ENCODE measurements around the gene TUT7.
"Not testable (repeated sequence)": the region's sequence is repeated elsewhere in the genome, so short reads cannot be mapped to it uniquely, and the experiment has no call there.

The TUT7 gene, protein sequence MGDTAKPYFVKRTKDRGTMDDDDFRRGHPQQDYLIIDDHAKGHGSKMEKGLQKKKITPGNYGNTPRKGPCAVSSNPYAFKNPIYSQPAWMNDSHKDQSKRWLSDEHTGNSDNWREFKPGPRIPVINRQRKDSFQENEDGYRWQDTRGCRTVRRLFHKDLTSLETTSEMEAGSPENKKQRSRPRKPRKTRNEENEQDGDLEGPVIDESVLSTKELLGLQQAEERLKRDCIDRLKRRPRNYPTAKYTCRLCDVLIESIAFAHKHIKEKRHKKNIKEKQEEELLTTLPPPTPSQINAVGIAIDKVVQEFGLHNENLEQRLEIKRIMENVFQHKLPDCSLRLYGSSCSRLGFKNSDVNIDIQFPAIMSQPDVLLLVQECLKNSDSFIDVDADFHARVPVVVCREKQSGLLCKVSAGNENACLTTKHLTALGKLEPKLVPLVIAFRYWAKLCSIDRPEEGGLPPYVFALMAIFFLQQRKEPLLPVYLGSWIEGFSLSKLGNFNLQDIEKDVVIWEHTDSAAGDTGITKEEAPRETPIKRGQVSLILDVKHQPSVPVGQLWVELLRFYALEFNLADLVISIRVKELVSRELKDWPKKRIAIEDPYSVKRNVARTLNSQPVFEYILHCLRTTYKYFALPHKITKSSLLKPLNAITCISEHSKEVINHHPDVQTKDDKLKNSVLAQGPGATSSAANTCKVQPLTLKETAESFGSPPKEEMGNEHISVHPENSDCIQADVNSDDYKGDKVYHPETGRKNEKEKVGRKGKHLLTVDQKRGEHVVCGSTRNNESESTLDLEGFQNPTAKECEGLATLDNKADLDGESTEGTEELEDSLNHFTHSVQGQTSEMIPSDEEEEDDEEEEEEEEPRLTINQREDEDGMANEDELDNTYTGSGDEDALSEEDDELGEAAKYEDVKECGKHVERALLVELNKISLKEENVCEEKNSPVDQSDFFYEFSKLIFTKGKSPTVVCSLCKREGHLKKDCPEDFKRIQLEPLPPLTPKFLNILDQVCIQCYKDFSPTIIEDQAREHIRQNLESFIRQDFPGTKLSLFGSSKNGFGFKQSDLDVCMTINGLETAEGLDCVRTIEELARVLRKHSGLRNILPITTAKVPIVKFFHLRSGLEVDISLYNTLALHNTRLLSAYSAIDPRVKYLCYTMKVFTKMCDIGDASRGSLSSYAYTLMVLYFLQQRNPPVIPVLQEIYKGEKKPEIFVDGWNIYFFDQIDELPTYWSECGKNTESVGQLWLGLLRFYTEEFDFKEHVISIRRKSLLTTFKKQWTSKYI (N-terminal part only)

DNA sequence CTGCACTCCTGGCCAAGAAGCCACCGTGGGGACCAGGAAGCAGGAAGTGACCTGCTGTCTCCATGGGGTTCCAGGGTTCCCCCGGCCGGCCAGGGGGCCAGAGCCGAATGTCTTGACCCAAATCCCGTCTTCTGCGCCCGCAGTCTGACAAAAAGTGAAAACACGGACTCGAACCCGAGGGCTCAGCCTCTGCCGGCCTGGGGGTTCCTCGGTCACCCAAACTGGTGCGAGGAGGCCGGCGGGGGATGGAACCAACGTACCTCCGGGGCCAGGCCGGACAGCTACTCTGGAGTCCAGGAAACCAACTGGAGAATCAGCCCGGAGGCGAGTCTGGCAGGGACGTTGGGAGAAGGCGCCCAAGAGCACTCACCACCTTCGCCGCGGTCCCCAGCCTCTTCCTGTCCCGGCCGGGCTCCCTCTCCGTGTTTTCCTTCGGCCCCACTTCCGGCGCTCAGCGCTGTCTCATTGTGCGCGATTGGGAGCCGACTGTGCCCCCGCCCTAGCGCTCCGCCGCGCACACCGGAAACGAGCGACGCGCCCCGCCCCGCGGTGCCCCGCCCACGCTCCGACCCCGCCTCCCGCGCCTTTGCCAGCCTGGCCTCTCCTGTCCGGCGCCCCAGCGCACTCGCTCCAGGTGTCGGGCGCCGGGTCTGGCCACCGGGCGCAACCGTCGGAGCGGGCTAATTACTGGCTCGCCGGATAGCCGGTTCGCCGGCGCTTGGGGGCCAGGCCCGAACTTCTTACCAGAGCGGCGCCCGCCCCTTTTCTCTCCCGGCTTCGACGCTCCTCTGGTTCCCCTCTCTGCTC lies at the start of gene TUT7:
Gene TUT7 (minus strand): TSS at position 400 of the 807 bp plus-strand sequence. CDS start 1,211 bp downstream, outside the sequence.
- DNase-seq (ENCODE audit: low read depth, low spot score): peak; percentile 84

DNA sequence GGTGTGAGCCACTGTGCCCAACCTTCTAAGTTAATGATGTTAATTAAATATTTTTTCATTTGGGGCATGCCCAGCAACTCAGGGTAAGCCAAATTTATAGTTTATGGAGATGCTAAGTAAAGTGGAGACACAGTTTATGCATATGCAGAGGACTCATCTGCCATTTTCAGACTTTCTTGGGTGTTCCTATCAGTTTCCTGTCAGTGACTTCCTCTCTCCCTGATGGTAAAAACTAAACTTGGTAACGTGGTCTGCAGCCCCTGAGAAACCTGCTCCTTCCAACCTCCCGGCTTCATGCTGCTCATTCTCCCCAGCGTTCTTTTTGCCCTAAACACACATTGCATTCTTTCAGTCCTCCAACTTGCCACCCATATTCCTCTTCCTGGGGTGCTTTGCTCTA lies 48.4 kb upstream of the TUT7 start:
- DNase-seq (ENCODE audit: low read depth, low spot score): no peak

DNA sequence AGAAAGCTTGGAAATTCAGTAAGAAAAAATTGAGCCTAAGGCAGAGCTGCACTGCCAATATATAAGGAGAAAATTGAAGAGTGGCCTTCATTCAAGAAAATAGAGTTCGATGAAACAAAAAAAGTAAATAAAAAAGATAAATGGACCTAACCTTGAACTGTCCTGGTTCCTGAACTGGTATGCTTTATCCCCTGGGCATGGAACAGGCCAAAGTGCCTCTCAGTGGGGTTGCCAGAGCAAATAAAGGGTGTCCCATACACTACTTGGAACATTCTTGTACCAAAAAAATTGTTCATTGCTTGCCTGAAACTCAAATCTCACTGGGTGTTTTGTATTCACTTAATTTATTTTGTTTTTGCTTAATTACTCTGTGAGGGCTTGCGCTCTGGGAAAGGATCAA lies 42.2 kb upstream of the TUT7 start:
- DNase-seq (ENCODE audit: low read depth, low spot score): no peak

DNA sequence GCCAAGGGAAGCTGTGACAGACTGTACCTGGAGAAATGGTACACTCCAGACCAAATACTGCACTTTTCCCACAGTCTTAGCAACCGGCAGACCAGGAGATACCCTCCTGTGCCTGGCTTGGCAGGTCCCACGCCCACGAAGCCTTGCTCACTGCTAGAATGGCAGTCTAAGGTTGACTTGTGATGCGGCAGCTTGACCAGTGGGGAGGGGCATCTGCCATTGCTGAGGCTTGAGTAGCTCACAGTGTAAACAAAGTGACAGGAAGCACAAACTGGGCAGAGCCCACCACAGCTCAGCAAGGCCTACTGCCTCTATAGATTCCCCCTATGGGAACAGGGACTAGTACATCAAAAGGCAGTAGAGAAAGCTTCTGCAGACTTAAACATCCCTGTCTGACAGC lies 36.0 kb upstream of the TUT7 start:
- not testable (repeated sequence) for DNase-seq (ENCODE audit: low read depth, low spot score)

DNA sequence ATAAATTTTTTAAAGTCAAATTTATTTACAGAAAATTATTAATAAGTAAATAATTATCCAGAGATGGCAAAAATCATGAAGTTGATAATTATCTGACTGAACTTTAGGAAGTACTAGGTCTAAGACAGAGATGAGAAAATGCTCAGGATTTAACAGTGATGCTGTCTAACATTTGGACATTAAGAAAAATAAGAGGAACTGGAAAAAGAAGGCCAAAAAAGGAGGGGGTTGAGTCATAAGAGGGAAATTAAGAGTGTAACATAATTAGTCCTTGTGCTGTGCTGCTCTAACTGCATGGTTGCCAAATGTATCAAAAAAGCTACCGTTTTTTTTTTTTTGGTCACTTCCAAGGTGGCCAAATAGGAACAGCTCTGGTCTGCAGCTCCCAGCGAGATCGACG lies 35.4 kb upstream of the TUT7 start:
- DNase-seq (ENCODE audit: low read depth, low spot score): no peak

DNA sequence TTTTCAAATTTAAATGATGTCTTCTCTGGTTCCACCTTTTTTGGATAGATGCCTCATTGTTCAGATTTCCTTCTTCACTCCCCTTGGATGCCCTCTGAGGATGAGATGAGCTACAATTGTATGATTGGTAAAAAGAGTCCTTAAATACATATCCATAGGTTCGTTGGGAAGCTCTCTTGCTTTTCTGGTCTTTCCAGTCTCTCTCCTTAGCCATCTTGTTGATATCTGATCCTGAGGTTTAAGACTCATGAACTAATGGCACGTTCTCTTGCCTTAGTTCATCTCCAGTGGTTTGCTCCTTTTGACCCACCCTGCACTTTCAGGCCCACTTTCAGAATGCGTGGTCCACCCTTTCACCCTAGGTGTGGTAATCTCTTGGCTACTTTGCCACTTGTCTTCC lies 33.2 kb upstream of the TUT7 start:
- no peak for DNase-seq (ENCODE audit: low read depth, low spot score)

DNA sequence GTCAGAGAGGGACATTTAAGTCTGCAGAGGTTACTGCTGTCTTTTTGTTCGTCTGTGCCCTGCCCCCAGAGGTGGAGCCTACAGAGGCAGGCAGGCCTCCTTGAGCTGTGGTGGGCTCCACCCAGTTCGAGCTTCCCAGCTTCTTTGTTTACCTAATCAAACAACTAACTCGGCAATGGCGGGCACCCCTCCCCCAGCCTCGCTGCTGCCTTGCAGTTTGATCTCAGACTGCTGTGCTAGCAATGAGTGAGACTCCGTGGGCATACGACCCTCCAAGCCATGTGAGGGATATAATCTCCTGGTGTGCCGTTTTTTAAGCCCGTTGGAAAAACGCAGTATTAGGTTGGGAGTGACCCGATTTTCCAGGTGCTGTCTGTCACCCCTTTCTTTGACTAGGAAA lies 28.8 kb upstream of the TUT7 start:
- not testable (repeated sequence) for DNase-seq (ENCODE audit: low read depth, low spot score)

DNA sequence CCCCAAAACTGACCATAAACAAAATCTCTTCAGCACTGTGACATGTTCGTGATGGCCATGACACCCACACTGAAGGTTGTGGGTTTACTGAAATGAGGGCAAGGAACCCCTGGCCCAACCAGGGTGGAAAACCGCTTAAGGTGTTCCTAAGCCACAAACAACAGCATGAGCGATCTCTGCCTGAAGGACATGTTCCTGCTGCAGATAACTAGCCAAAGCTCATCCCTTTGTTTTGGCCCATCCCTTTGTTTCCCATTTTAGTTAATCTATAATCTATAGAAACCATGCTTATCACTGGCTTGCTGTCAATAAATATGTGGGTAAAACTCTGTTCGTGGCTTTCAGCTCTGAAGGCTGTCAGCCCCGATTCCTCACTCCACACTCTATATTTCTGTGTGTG lies 21.8 kb upstream of the TUT7 start:
- DNase-seq (ENCODE audit: low read depth, low spot score): no peak

DNA sequence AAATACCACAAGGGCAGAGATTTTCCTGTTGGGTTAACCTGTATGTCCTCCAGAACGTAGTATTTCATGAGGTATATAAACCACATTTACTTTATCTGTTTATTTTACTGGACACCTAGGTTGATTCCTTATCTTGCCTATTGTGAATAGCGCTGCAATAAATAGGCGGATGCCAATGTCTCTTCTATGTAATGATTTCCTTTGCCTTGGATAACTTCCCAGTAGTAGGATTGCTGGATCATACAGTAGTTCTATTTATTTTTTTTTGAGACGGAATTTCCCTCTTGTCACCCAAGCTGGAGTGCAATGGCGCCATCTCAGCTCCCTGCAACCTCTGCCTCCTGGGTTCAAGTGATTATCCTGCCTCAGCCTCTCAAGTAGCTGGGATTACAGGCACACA lies 15.6 kb upstream of the TUT7 start:
- no peak for DNase-seq (ENCODE audit: low read depth, low spot score)

DNA sequence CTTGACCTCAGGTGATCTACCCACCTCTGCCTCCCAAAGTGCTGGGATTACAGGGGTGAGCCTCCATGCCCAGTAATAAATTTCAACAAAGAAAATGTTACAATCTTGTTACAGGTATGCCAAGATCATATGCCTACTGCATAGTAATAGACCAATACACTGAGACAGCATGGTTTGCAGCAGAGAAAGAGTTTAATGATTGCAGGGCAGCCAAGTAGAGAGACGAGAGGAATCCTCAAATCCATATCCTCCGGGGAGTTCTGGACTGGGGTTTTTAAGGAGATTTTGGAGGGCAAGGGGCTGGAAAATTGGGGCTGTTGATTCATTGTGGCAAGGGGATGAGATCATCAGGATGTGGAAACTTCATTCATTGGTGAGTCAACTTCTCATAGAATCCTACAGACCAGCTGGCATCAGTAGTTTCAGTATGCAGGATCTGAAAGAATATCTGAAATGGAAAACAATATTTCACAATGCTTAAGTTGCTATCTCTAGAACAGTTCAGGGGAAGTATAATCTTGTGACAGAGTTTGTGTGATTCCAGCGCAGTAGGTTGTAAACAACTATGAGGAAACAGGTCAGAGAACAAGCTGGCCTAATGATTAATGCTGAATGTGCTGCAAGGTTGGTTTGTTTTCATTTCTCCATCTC lies 14.8 kb upstream of the TUT7 start:
- no peak for DNase-seq (ENCODE audit: low read depth, low spot score)

DNA sequence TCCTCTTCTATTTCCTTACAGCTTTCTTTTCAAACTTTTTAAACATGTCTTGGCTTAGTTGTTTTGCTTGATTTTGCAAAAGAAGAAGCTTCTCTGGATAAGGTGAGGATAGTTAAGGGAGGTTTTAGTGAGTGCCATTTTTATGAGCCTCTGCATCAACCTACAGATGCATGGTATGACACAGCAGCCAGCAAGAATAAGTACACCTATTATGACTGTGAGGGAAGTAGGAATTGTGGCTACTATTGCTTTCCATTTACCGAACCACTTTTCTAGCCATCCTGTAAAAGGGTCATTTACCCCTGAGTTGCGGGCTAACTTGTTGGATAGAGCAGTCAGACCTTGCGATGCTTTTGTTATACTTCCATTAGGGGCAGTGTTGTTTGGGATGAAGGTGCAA lies 7.0 kb upstream of the TUT7 start:
- no peak for DNase-seq (ENCODE audit: low read depth, low spot score)

DNA sequence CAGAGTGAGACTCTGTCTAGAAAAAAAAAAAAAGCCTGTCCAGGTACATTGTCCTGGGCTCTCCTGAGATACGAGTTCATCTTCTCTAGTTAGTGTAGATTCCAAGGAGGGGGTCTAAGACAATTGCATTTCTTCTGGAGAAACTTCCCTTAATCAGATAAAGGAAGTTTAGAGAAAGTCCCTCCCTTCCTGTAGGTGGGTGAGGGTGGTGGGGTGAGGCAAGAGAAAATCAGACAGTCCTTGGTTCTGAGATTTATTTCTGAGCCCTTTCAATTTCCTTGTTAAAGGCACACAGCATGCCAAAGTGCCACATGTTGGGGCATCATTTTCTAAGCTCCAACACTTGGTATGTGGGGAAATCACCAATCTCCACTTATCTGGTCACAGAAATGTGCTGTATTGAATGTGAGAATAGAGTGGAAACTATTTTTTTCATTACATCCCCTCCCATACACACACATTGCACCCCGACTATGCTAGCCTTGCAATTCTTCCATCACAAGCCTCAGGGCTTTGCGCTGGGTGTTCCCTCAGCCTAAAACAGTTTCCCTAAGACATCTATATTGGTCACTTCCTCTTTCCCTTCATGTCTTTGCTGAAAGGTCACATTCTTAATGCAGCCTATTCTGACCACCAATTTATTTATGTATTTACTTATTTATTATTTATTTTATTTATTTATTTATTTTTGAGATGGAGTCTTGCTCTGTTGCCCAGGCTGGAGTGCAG lies 5.1 kb upstream of the TUT7 start:
- no peak for DNase-seq (ENCODE audit: low read depth, low spot score)

DNA sequence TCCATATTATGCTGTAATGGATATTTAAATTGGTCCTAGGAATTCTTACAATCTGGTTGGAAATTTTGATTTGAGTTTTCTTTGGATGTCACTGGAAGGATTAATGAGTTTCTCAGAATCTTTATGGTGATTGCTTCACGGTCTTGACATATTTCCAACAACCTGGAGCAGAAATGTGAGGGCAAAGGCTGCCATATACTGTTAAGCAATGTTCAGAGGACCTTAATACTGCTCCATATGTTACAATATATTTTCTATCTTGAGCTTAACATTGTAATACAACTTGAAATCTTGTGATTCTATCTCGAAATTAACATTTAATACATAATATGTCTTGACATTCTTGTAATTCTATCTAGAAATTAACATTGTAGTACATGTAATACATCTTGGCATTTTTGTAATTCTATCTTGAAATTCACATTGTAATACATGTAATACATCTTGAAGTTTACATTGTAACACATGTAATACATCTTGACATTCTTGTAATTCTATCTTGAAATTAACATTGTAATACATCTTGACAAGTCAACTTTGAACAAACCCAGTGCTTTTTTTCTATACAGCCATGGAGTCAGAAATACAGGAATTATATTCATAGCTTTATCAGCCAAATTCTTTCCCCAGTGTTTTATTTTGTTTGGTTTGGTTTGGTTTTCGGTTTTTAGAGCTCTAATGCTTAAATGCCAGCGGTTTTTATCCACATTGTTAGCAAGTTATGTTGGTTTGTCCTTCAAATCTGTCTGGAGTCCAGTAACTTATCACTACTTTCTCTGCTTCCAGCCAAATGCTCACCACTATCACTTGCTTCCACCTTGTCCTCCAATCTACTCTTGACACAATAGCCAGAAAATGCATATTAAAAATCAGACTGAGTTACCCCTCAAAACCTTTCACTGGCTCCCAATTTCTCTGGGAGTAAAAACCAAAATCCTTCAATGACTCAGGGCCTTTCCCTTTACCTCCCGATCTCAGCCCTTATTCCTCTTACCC lies 3.0 kb upstream of the TUT7 start:
- DNase-seq (ENCODE audit: low read depth, low spot score): no peak

DNA sequence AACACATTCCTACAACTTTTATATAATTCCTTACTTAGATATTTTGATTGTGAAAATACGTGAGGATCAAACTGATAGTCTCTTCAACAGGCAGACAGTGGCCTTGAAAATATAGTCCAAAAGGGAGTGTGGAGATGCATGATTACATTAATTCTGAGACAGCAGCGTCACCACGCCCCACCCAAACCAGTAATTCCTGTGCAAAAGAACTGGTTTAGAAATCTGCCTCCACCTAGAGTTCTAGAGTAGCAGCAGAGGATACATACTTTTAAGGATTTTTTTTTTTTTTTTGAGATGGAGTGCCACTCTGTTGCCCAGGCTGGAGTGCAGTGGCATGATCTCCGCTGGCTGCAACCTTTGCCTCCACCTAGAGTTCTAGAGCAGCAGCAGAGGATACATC lies 1.6 kb upstream of the TUT7 start:
- DNase-seq (ENCODE audit: low read depth, low spot score): no peak

DNA sequence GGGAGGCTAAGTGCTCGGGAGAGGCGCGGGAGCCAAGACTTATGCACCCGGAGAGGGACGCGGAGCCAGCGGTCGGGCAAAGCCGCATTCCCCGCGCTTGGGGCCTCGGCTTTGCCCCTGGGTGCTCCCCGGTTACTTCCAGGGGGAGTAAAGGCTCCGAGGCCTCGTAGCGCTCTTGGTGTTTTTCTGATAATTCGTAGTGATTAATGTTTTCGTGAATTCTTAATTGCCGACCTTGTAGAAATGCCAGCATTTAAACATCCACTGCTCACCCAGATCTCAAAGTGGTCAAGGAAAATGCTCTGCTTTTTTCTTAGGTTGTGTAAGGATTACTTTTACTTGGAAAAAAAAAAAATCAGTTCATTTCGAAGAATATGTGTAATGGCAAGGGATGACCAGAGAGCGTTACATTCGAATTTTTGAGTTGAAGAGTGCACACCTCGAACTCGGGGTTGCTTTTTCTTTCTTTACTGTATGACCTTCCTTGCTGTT lies 654 bp upstream of the TUT7 start:
- DNase-seq (ENCODE audit: low read depth, low spot score): no peak

DNA sequence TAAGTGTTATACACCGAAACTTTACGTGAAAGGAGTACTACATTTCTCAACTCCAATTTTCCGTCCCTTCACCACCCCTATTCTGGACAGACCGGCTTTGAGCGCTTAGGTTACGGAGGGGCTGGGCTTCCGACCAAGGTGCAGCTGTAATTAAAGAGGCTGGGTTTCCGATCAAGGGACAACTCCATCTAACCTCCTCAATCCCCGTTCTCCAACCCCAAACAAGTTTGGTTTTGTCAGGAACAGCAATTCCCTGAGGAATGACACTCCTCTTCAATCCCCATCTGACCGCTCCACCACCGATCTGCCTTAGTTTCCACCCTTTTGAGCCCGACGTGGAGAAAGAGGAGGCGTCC lies 577 bp downstream of the TUT7 start:
- DNase-seq (ENCODE audit: low read depth, low spot score): no peak

DNA sequence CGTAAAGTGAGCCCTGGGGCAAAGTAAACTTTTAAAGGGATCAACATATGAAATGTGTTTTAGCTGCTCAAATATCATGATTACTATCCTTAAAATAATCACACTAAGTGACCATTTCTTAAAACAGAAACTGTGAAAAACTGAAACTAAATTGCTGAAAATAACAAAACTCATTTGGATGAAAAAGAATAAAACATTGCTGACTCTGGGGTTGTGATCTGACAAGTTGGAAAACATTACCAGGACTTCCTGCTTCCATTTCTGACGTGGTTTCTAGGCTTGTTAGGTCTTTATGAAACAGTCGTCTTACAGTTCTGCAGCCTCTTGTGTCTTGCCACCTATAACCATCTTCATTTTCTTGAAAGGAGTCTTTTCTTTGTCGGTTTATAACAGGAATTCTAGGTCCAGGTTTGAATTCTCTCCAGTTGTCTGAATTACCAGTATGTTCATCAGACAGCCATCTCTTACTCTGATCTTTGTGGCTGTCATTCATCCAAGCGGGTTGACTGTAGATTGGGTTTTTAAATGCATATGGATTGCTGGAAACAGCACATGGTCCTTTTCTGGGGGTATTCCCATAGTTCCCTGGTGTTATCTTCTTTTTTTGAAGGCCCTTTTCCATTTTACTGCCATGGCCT lies 1.7 kb downstream of the TUT7 start:
- DNase-seq (ENCODE audit: low read depth, low spot score): no peak

DNA sequence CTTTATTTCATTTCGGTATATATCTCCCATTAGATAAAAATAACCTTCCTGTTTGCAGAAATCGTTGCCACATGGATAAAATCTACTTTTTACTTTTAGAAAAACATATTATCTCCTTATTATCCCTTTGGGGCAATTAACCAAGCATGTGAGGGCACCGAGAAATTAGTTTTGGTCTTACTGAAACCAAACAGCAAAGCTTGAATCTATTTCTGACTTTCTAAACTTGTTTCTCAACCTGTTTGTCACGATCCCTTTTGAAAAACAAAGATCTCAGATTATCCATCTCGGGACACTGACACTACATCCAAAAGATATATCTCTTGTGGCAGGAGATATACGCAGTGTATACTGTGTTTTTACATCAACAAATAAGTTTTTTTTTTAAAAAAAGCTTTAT lies 2.3 kb downstream of the TUT7 start:
- no peak for DNase-seq (ENCODE audit: low read depth, low spot score)

Data from smooth muscle cell of the brain vasculature (primary cell).